SK-N-SH treated with all-trans-retinoic acid at 6 μM for 48 hours (cell line): ENCODE measurements around the gene PIK3R1.

Experiments used
- ESRRG ChIP-seq: fragments of 250-450 bp; sonication (Bioruptor Pico); IDR thresholded peaks from 2 replicates; pipeline ENCODE4 v1.6.1; 2021; ENCODE audit warnings: mild to moderate bottlenecking
- GLIS3 ChIP-seq: fragments of 250-450 bp; sonication (Bioruptor Pico); IDR thresholded peaks from 2 replicates; pipeline ENCODE4 v1.5.0; 2020; ENCODE audit warnings: mild to moderate bottlenecking, moderate library complexity
- OSR1 ChIP-seq: fragments of 250-450 bp; sonication (Bioruptor Pico); IDR thresholded peaks from 2 replicates; pipeline ENCODE4 v1.8.0; 2022; ENCODE audit warnings: moderate library complexity, mild to moderate bottlenecking, inconsistent platforms
- PPARA ChIP-seq: fragments of 250-450 bp; sonication (Bioruptor Pico); IDR thresholded peaks from 2 replicates; pipeline ENCODE4 v1.5.0; 2020; ENCODE audit warnings: mild to moderate bottlenecking, borderline replicate concordance
- RARB ChIP-seq: fragments of 250-450 bp; sonication (Bioruptor Pico); IDR thresholded peaks from 2 replicates; pipeline ENCODE4 v1.8.0; 2021; ENCODE audit warnings: mild to moderate bottlenecking, moderate library complexity
- ZFP3 ChIP-seq: fragments of 250-450 bp; sonication (Bioruptor Pico); IDR thresholded peaks from 2 replicates; pipeline ENCODE4 v1.5.0; 2020; ENCODE audit warnings: mild to moderate bottlenecking, moderate library complexity
- ZNF8 ChIP-seq: fragments of 450-650 bp; formaldehyde crosslinking; IDR thresholded peaks from 2 replicates; pipeline ENCODE4 v1.5.0; 2020; ENCODE audit warnings: mild to moderate bottlenecking, moderate library complexity
- TF ChIP-seq, protein P1 (sequence below): fragments of 250-450 bp; sonication (Bioruptor Pico); IDR thresholded peaks from 2 replicates; pipeline ENCODE4 v1.5.1; 2021; ENCODE audit warnings: mild to moderate bottlenecking, moderate library complexity
- TF ChIP-seq, protein P2 (sequence below): fragments of 250-450 bp; sonication (Bioruptor Pico); IDR thresholded peaks from 2 replicates; pipeline ENCODE4 v1.8.0; 2020; ENCODE audit warnings: mild to moderate bottlenecking, moderate library complexity, borderline replicate concordance

DNA sequence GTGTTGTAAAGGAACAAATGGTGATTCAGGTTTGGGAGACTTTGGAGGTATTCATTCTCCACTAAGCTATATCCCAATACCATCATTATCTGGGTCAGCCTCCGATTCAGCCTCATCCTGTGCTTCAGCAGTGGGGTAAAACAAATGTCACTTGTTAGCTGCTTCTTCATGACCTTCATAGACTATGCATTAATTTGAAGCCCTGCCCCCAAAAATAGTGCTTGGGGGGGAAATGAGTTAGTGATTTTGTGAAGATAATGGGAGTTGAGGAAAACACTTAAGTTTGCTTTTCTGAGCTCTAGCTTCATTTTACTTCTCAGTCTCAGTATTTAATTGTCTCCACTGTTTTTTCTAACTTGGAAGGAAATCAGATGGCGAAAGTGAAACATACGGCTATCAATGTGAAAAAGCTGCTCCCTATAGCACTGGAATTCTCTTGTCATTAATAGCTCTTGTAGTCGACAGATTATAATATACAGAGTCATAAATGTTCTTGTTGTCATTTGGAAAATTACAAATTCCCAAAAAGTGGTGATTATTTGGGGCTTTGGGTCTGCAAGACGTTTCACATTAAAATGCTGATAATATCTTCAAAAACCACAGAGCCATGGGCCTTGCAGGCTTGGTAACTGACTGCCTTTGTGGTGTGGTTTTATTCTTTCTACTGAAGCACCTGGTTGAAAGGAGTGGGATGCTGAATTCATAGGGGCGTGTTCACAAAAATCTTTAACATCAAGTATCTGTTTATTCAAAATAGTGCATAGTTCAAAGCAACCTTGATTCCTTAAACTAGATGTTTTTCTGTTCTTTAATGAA, 40.0 kb downstream of the PIK3R1 start:
- TF ChIP-seq ESRRG (no peak), ZFP3 (no peak), RARB (no peak), GLIS3 (CRISPR knock-in tag) (no peak), OSR1 (no peak), ZNF8 (CRISPR knock-in tag) (no peak), PPARA (CRISPR knock-in tag) (no peak)
- TF ChIP-seq, protein P1, sequence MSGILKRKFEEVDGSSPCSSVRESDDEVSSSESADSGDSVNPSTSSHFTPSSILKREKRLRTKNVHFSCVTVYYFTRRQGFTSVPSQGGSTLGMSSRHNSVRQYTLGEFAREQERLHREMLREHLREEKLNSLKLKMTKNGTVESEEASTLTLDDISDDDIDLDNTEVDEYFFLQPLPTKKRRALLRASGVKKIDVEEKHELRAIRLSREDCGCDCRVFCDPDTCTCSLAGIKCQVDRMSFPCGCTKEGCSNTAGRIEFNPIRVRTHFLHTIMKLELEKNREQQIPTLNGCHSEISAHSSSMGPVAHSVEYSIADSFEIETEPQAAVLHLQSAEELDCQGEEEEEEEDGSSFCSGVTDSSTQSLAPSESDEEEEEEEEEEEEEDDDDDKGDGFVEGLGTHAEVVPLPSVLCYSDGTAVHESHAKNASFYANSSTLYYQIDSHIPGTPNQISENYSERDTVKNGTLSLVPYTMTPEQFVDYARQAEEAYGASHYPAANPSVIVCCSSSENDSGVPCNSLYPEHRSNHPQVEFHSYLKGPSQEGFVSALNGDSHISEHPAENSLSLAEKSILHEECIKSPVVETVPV (CRISPR knock-in tag), result no peak
- TF ChIP-seq, protein P2, sequence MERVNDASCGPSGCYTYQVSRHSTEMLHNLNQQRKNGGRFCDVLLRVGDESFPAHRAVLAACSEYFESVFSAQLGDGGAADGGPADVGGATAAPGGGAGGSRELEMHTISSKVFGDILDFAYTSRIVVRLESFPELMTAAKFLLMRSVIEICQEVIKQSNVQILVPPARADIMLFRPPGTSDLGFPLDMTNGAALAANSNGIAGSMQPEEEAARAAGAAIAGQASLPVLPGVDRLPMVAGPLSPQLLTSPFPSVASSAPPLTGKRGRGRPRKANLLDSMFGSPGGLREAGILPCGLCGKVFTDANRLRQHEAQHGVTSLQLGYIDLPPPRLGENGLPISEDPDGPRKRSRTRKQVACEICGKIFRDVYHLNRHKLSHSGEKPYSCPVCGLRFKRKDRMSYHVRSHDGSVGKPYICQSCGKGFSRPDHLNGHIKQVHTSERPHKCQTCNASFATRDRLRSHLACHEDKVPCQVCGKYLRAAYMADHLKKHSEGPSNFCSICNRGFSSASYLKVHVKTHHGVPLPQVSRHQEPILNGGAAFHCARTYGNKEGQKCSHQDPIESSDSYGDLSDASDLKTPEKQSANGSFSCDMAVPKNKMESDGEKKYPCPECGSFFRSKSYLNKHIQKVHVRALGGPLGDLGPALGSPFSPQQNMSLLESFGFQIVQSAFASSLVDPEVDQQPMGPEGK (CRISPR knock-in tag), result no peak
